Fibroblast of lung (primary cell): Measurements from ENCODE around the gene BRD7.

Experiments used
- EZH2 ChIP-seq: IDR thresholded peaks from 2 replicates; pipeline ENCODE4 v1.5.1; 2012; ENCODE audit warnings: low read length, control low read depth, mild to moderate bottlenecking; ENCODE audit errors: missing control alignments
- TF ChIP-seq, protein P1 (sequence below), 2 donors: IDR thresholded peaks in 1 of 2; conservative IDR thresholded peaks in 1 of 2; 1 replicate in 1 of 2; 2 replicates in 1 of 2; pipeline ENCODE4 v1.5.1; 2011 to 2012; ENCODE audit warnings: low read length in 2 of 2, control low read depth in 1 of 2, inconsistent platforms in 1 of 2, low read depth in 1 of 2, mild to moderate bottlenecking in 1 of 2

GRCh38 chr16:50332599-50332998 is 36.2 kb downstream of the BRD7 start:
- TF ChIP-seq, protein P1, sequence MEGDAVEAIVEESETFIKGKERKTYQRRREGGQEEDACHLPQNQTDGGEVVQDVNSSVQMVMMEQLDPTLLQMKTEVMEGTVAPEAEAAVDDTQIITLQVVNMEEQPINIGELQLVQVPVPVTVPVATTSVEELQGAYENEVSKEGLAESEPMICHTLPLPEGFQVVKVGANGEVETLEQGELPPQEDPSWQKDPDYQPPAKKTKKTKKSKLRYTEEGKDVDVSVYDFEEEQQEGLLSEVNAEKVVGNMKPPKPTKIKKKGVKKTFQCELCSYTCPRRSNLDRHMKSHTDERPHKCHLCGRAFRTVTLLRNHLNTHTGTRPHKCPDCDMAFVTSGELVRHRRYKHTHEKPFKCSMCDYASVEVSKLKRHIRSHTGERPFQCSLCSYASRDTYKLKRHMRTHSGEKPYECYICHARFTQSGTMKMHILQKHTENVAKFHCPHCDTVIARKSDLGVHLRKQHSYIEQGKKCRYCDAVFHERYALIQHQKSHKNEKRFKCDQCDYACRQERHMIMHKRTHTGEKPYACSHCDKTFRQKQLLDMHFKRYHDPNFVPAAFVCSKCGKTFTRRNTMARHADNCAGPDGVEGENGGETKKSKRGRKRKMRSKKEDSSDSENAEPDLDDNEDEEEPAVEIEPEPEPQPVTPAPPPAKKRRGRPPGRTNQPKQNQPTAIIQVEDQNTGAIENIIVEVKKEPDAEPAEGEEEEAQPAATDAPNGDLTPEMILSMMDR (conservative IDR thresholded peaks at IDR 0.05 in 1 of 2, IDR thresholded peaks at IDR 0.05 in 1 of 2; ENCODE audit: low read depth in 1 of 2, low read length in 2 of 2), result no peak
- no peak for TF ChIP-seq EZH2
